ENCODE measurements around the gene NT5DC1. TPM values are rescaled to one million over a fixed set of nuclear protein-coding genes. Genes with fewer than 3 reads are reported as not detected.
A peak's percentile ranks its signal among the peaks of the same experiment; 100 is the strongest.

The NT5DC1 gene
- polyA plus RNA-seq, 2 of the 4 experiments (the other 2 are of a cell fraction): 26.9 to 31.5 TPM

DNA sequence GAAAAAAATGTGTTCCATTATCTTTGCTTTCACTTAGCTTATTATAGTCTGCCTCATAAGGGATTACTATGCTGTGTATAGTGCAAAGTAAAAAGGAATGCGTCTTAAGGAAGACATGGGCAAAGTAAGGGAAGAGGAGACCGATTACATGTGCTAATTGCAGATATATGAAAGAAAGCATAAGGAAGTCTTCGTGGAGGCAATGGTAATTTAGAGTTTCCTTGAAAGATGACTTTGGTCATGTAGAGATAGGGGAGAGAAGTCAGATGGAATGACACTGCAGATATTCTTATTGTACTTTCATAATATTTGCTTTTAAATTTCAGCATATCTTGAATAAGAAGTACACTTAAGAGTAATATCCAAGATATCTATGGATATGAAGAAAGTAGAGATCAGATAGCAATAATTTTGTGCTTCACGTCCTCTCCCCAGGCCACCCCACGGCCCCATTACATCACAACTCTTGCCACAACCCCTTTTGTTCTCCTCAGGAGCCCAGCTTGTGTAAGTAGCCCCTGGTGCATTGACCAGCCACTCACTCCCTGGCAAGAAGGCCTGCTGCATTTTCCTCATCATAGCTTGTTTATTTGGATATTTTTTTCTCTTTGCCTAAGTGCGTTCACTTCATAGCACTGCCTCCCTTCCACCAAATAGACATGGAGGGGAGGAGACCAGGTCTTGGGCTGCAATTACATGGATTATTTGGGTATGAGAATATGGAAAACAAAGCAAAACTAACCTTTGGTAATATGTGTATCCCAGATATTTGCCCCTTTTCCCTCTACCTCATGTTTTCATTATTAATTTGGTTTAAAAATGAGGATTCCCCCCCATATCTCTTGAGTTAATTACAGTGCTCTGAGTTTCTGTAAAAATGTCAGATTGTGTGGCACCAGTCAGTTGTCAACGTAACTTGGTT, 56.0 kb downstream of the NT5DC1 start:
- no peak overlapping the region for H3K4me2 ChIP-seq
- no peaks in the 10 kb centered on the region for H3K9me3 ChIP-seq
- POLR2A ChIA-PET: no interaction called here
- FAIRE-seq: no peak
- CTCF ChIA-PET: no interaction called here
- ATAC-seq: no peak
- H3K4me1 ChIP-seq: peaks cover 11% of the 10 kb centered on the region; the same call in 2 of the 3 replicates
- H3K4me3 ChIP-seq: no peak overlapping the region
- H3K27ac ChIP-seq: no peak overlapping the region
- no peak for DNase-seq (ENCODE audit: low read depth in 1 of 2, low spot score in 1 of 2)
- WGBS (ENCODE audit: missing lambda C conversion rate): 75% methylated on average over 7 of the region's 7 CpGs
- TF ChIP-seq NFE2L2 (conservative IDR thresholded peaks at IDR 0.05; ENCODE audit: low read length) (no peak), RCOR1 (IDR thresholded peaks at IDR 0.05; ENCODE audit: low read depth, low read length) (no peak), JUNB (IDR thresholded peaks at IDR 0.05) (no peak), NPAS2 (CRISPR knock-in tag; IDR thresholded peaks at IDR 0.05; ENCODE audit: borderline replicate concordance) (no peak), MAFK (IDR thresholded peaks at IDR 0.05; ENCODE audit: partially characterized antibody) (no peak), SMC3 (IDR thresholded peaks at IDR 0.05) (no peak), ZFP36 (IDR thresholded peaks at IDR 0.05; ENCODE audit: borderline replicate concordance, partially characterized antibody) (no peak), BHLHE40 (IDR thresholded peaks at IDR 0.05; ENCODE audit: low read depth, low read length) (no peak), ESRRA (IDR thresholded peaks at IDR 0.05; ENCODE audit: borderline replicate concordance, low read length) (no peak)
- TF ChIP-seq, protein P1, sequence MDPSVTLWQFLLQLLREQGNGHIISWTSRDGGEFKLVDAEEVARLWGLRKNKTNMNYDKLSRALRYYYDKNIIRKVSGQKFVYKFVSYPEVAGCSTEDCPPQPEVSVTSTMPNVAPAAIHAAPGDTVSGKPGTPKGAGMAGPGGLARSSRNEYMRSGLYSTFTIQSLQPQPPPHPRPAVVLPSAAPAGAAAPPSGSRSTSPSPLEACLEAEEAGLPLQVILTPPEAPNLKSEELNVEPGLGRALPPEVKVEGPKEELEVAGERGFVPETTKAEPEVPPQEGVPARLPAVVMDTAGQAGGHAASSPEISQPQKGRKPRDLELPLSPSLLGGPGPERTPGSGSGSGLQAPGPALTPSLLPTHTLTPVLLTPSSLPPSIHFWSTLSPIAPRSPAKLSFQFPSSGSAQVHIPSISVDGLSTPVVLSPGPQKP (IDR thresholded peaks at IDR 0.05; ENCODE audit: low read depth, low read length): no peak
- TF ChIP-seq, protein P2, sequence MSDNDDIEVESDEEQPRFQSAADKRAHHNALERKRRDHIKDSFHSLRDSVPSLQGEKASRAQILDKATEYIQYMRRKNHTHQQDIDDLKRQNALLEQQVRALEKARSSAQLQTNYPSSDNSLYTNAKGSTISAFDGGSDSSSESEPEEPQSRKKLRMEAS (IDR thresholded peaks at IDR 0.05): no peak

DNA sequence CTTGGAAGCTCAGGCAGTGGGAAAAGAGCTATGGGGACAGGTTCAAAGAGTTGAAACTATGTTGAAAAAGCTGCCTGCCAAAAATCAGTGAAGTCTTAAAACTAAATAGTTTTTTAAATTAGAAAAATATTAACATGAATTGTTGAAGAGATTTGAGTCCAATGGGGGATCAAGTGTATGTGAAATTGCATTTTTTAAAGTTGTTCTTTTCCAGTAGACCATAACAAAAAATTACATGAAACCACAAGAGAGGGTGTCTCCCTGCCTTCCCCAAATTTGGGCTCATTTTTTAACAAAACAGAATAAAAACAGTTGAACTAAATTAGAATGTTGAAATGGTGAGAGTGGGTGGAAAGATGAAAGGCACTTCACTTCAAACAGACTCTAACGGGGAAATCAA, 56.7 kb downstream of the NT5DC1 start:
- no peak overlapping the region for H3K4me3 ChIP-seq
- no peak for FAIRE-seq
- H3K4me2 ChIP-seq: no peak overlapping the region
- H3K4me1 ChIP-seq: peaks cover 11% of the 10 kb centered on the region; the same call in 2 of the 3 replicates
- WGBS (ENCODE audit: missing lambda C conversion rate): 92% methylated on average over 1 of the region's 1 CpG
- no peak overlapping the region for H3K27ac ChIP-seq
- no peak for TF ChIP-seq ESRRA (IDR thresholded peaks at IDR 0.05; ENCODE audit: borderline replicate concordance, low read length)
- TF ChIP-seq, protein P3, sequence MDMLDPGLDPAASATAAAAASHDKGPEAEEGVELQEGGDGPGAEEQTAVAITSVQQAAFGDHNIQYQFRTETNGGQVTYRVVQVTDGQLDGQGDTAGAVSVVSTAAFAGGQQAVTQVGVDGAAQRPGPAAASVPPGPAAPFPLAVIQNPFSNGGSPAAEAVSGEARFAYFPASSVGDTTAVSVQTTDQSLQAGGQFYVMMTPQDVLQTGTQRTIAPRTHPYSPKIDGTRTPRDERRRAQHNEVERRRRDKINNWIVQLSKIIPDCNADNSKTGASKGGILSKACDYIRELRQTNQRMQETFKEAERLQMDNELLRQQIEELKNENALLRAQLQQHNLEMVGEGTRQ (IDR thresholded peaks at IDR 0.05): no peak
- no peak for TF ChIP-seq FOSB (CRISPR knock-in tag; IDR thresholded peaks at IDR 0.05)
- no peak for TF ChIP-seq RFX5 (IDR thresholded peaks at IDR 0.05)
- no peak for TF ChIP-seq SMC3 (IDR thresholded peaks at IDR 0.05)
- TF ChIP-seq, protein P4, sequence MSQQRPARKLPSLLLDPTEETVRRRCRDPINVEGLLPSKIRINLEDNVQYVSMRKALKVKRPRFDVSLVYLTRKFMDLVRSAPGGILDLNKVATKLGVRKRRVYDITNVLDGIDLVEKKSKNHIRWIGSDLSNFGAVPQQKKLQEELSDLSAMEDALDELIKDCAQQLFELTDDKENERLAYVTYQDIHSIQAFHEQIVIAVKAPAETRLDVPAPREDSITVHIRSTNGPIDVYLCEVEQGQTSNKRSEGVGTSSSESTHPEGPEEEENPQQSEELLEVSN (IDR thresholded peaks at IDR 0.05; ENCODE audit: borderline replicate concordance, low read depth): no peak
- no peak for ATAC-seq
- no peak for DNase-seq (ENCODE audit: low read depth in 1 of 2, low spot score in 1 of 2)
- no peaks in the 10 kb centered on the region for H3K9me3 ChIP-seq
- POLR2A ChIA-PET: no interaction called here
- CTCF ChIA-PET: no interaction called here

DNA sequence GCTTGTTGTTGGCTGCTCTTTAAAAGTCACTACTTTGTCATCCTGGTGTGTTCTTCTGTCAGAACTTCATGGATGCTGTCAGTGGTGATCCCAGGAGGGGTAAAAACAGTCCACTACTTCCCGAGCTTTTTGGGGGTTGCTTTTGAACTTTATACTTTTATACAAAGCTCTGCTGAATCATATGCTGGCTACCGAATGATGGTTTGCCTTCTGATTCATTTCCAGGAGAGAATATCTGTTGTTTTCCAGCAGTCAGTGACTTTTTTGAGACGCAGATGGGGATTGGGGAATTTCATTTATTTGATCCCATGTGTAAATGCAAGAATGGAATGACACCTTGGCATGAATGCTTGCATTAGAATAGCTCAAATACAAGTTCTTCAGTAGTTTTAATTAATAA, 58.0 kb downstream of the NT5DC1 start:
- no peak overlapping the region for H3K27ac ChIP-seq
- no peak for ATAC-seq
- DNase-seq (ENCODE audit: low read depth in 1 of 2, low spot score in 1 of 2): no peak
- TF ChIP-seq RFX5 (IDR thresholded peaks at IDR 0.05): no peak
- peak overlapping the region; percentile 48 for H3K4me2 ChIP-seq
- no peak overlapping the region for H3K4me3 ChIP-seq
- POLR2A ChIA-PET: no interaction called here
- H3K9me3 ChIP-seq: no peaks in the 10 kb centered on the region
- WGBS (ENCODE audit: missing lambda C conversion rate): 16% methylated on average over 3 of the region's 3 CpGs
- FAIRE-seq: no peak
- peaks cover 11% of the 10 kb centered on the region; the same call in 2 of the 3 replicates for H3K4me1 ChIP-seq
- CTCF ChIA-PET: no interaction called here

Data from A549 (cell line).